Measurements from ENCODE around the gene KCNK6. TPM values are rescaled to one million over a fixed set of nuclear protein-coding genes. Genes with fewer than 3 reads are reported as not detected.

KCNK6 gene
- total and polyA plus RNA-seq, 2 of the 8 experiments (the other 6 are each of a cell fraction or from before 2014, with no cell fraction given), result 10.6 to 13.3 TPM

DNA sequence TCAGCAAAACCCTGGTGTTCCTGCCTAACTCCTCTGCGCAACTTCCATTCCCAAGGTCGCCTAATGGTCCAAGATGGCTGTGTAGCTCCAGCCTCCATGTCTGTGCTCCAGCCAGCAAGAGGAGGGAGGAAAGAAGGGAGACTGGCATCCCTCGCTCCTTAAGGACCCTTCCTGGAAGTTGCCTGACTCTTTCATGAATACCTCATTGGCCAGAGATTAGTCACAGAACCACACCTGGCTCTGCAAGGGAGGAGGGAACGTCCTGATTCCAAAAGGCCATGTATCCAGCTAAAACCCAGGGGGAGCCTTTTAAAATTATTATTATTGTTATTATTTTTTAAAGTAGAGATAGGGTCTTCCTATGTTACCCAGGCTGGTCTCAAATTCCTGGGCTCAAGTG is 4.8 kb downstream of the KCNK6 start:
- Histone ChIP-seq H3K23ac (ENCODE audit: insufficient read length) (no peak overlapping the region), H3K56ac (replicated peaks; ENCODE audit: insufficient read length, low read depth, low read length) (no peak overlapping the region), H4K8ac (ENCODE audit: extremely low read depth, insufficient read depth, low read length) (no peak overlapping the region), H3K27me3 (replicated peaks in 1 of 4; ENCODE audit: control insufficient read depth in 3 of 4, extremely low read depth in 1 of 4, insufficient read depth in 3 of 4, low read length in 3 of 4) (peaks cover 0 to 17% (median 7%) of the 10 kb centered on the region in 4 experiments; a peak in 4 of 7 replicates), H3K4ac (replicated peaks; ENCODE audit: insufficient read length, low read depth, low read length) (no peak overlapping the region), H2BK15ac (ENCODE audit: low read length) (no peak overlapping the region), H2AK5ac (ENCODE audit: low read depth, low read length) (no peak overlapping the region), H3K18ac (ENCODE audit: extremely low read depth, low read length) (no peak overlapping the region), H3K23me2 (ENCODE audit: low read depth, low read length) (peaks cover 7% of the 10 kb centered on the region; the same call in 1 of the 2 replicates), H3K14ac (ENCODE audit: insufficient read length) (no peak overlapping the region), H3K4me2 (ENCODE audit: insufficient read depth in 1 of 2, low read depth in 2 of 2, low read length in 2 of 2) (no peak overlapping the region), H2BK120ac (replicated peaks; ENCODE audit: low read depth, low read length) (no peak overlapping the region), H3K4me3 (ENCODE audit: extremely low read depth in 1 of 4, insufficient read depth in 2 of 4, low read depth in 3 of 4, low read length in 4 of 4) (no peak overlapping the region), H3K79me1 (ENCODE audit: low read depth, low read length) (peaks cover 3% of the 10 kb centered on the region; the same call in 1 of the 2 replicates), H3K36me3 (ENCODE audit: control insufficient read depth in 2 of 4, insufficient read depth in 4 of 4, low read length in 3 of 4) (peaks cover 2 to 8% (median 5%) of the 10 kb centered on the region in 4 experiments; a peak in 5 of 8 replicates), H2AFZ (ENCODE audit: low read length) (no peak overlapping the region), H4K5ac (ENCODE audit: insufficient read length, low read depth, low read length) (no peak overlapping the region), H4K91ac (replicated peaks; ENCODE audit: insufficient read length, low read length) (no peak overlapping the region), H3K4me1 (replicated peaks in 1 of 4; ENCODE audit: control insufficient read depth in 3 of 4, insufficient read depth in 4 of 4, low read length in 3 of 4) (peaks cover 0 to under 1% (median 0%) of the 10 kb centered on the region in 4 experiments; a peak in 4 of 7 replicates), H2BK5ac (ENCODE audit: low read depth, low read length) (no peak overlapping the region), H3K9me3 (ENCODE audit: insufficient read depth in 2 of 2, low read depth in 1 of 2, low read length in 1 of 2) (no peaks in the 10 kb centered on the region), H2BK12ac (ENCODE audit: low read depth, low read length) (no peak overlapping the region), H3K79me2 (ENCODE audit: control insufficient read depth in 1 of 2, insufficient read depth in 2 of 2, low read length in 2 of 2) (no peaks in the 10 kb centered on the region), H3K9ac (replicated peaks in 1 of 4; ENCODE audit: extremely low read depth in 1 of 4, low read depth in 3 of 4, low read length in 3 of 4) (no peak overlapping the region), H3K27ac (ENCODE audit: low read depth, low read length) (no peak overlapping the region), H2BK20ac (ENCODE audit: low read length) (no peak overlapping the region), H4K20me1 (replicated peaks in 1 of 2; ENCODE audit: control insufficient read depth in 1 of 2, insufficient read depth in 2 of 2, low read length in 2 of 2) (peaks cover 0 to 6% of the 10 kb centered on the region in 2 experiments)
- no peak for FAIRE-seq
- ChIA-PET CTCF (ENCODE audit: partially characterized antibody) (no interaction called here), POLR2A (ENCODE audit: partially characterized antibody) (no interaction called here)
- DNase-seq (ENCODE audit: low read depth in 1 of 2, low spot score in 2 of 2), result no peak
- WGBS, 2 experiments (ENCODE audit: extremely low coverage in 1 of 2, insufficient coverage in 1 of 2, insufficient read length in 1 of 2, insufficient replicate concordance in 2 of 2, low coverage in 1 of 2, low lambda C conversion rate in 2 of 2, missing lambda C conversion rate in 1 of 2), result 92% methylated on average over 4 of the region's 4 CpGs; no CpG with 5 or more reads in 1 of the 2 experiments
- TF ChIP-seq SRF (IDR thresholded peaks at IDR 0.05; ENCODE audit: low read depth, low read length) (no peak), BCL11A (IDR thresholded peaks at IDR 0.05; ENCODE audit: low read depth in 2 of 2, low read length in 2 of 2) (no peak), CEBPB (IDR thresholded peaks at IDR 0.05; ENCODE audit: low read depth, low read length) (no peak)
- TF ChIP-seq, protein P1, sequence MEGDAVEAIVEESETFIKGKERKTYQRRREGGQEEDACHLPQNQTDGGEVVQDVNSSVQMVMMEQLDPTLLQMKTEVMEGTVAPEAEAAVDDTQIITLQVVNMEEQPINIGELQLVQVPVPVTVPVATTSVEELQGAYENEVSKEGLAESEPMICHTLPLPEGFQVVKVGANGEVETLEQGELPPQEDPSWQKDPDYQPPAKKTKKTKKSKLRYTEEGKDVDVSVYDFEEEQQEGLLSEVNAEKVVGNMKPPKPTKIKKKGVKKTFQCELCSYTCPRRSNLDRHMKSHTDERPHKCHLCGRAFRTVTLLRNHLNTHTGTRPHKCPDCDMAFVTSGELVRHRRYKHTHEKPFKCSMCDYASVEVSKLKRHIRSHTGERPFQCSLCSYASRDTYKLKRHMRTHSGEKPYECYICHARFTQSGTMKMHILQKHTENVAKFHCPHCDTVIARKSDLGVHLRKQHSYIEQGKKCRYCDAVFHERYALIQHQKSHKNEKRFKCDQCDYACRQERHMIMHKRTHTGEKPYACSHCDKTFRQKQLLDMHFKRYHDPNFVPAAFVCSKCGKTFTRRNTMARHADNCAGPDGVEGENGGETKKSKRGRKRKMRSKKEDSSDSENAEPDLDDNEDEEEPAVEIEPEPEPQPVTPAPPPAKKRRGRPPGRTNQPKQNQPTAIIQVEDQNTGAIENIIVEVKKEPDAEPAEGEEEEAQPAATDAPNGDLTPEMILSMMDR (IDR thresholded peaks at IDR 0.05; ENCODE audit: control extremely low read depth in 1 of 3, insufficient read depth in 1 of 3, low read depth in 1 of 3, low read length in 3 of 3), result no peak

Data from H1 (cell line).